LHCN-M2 (cell line): ENCODE measurements around the gene EDA2R. TPM values are rescaled to one million over a fixed set of nuclear protein-coding genes. Genes with fewer than 3 reads are reported as not detected.

Experiments used
- DNase-seq: peaks from one replicate; pipeline ENCODE4 v3.0.0-alpha.2; 2012; ENCODE audit warnings: low read depth
- total RNA-seq: library from RNA; depleted of rRNA; stranded (reverse); fragments of >200 nt; gene quantifications from 2 replicates; pipeline ENCODE4 v1.2.3, GENCODE V29; 2014

EDA2R gene
- total RNA-seq, 1 experiment from 2014 or later = 27.2 TPM

DNA sequence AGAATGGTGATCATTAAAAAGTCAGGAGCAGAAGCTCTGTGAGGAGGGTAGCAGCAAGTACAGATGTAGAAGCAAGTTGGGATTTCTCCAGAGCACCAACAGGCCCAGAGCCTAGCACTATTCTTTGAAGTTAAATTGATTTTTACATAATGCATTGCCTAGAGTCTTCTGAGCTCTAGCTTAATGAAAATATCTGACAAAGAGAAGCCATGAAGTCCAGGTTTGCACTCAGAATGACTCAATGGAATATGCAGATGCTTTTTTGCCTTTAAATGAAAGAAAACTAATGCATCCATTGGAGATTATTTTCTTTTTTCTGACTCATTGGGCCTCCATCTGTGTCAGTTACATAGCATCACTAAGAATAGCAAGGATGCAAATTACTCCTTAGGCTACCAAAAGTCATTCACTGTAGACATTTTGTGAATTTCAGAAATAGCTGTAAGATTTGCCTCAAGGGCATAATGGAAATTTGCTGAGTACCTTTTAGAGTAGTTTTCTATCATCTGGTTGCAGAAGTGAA is 91.0 kb downstream of the EDA2R start:
- DNase-seq = no peak
